PC-9 (cell line): ENCODE measurements around the gene SOCS2.

Experiments
- EZH2 ChIP-seq: fragments of 200-600 bp; sonication (generic); IDR thresholded peaks from 2 replicates; pipeline ENCODE4 v1.8.0; 2017; ENCODE audit warnings: antibody characterized with exemption, low read depth
- TF ChIP-seq, protein P1 (sequence below): fragments of 200-600 bp; sonication (generic); conservative IDR thresholded peaks from 2 replicates; pipeline ENCODE4 v1.6.1; 2017; ENCODE audit warnings: mixed run types, antibody characterized with exemption, mild to moderate bottlenecking, moderate library complexity

DNA sequence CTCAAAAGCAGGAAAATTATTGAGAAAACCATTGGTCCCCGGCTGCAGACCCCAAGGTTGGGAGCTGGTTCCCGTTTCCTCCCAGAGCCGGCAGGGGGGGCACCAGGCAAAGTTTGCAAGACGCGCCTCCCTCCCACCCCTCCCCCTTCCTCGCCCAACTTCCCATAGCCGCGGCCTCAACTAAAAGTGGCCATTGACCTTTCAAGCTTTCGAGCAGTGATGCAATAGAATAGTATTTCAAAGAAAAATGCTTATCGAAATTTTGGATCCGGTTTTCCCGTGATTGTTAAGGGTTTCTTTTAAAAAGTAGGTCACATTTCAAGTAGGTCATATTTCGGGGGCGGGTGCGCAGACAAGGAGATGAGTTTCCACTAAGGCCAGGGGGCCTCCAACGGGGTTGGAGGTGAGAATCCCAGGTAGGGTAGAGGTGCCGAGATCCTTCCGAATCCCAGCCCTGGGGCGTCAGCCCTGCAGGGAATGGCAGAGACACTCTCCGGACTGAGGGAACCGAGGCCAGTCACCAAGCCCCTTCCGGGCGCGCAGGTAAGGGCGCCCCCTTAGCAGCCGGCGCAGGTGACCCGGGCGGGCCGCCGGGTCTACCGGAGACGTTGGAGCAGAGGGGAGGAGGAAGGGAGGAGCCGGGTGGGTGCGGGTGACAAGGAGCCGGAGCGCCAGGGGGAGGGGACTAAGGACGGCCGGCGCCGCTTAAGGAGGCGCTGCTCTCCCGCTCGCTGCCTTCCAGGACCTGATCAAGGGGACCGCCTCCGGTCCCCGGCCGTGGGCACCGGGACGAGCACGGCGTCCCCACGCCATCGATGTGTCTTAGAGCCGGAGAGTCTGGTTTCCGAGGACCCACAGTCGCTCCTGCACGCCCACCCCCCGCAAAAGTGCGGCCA is 2.6 kb upstream of the SOCS2 start:
- TF ChIP-seq, protein P1, sequence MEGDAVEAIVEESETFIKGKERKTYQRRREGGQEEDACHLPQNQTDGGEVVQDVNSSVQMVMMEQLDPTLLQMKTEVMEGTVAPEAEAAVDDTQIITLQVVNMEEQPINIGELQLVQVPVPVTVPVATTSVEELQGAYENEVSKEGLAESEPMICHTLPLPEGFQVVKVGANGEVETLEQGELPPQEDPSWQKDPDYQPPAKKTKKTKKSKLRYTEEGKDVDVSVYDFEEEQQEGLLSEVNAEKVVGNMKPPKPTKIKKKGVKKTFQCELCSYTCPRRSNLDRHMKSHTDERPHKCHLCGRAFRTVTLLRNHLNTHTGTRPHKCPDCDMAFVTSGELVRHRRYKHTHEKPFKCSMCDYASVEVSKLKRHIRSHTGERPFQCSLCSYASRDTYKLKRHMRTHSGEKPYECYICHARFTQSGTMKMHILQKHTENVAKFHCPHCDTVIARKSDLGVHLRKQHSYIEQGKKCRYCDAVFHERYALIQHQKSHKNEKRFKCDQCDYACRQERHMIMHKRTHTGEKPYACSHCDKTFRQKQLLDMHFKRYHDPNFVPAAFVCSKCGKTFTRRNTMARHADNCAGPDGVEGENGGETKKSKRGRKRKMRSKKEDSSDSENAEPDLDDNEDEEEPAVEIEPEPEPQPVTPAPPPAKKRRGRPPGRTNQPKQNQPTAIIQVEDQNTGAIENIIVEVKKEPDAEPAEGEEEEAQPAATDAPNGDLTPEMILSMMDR, result peak; percentile 87
- no peak for TF ChIP-seq EZH2
